Stimulated activated CD4-positive, alpha-beta T cell treated with anti-CD3 and anti-CD28 coated beads, Interleukin-2, amount 100 ng/mL, for 4 hours (primary cell): ENCODE data around the gene CSNK1A1L.

Experiments
- DNase-seq: peaks from one replicate; pipeline ENCODE4 v3.0.0-alpha.2; 2020; ENCODE audit warnings: low read depth

Gene CSNK1A1L

DNA sequence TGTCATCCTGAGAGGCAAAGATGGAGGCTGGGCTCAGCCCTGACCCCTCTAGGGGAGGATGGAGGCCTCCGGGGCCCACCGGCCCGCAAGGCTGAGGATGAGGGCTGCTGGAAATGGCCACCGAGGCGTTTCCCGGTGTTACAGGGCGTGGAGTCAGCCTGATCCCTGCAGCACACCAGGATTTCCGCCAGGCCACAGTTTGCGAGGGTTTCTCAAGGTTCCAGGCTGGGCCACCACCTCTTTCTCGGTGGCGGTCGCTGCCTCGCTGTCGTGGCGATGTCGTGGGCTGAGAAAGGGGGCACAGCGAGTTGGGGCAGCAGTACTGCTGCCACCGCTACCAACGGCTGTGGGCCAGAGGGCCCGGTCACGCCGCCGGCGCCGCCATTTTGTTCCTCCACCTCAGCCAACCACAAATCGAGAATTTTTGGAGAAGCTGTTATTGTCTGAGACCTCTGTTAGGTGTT, at the start of gene CSNK1A1L:
Gene CSNK1A1L (minus strand): TSS at position 414 of the 464 bp plus-strand sequence. CDS start 408 bp downstream, at position 6.
- no peak for DNase-seq

DNA sequence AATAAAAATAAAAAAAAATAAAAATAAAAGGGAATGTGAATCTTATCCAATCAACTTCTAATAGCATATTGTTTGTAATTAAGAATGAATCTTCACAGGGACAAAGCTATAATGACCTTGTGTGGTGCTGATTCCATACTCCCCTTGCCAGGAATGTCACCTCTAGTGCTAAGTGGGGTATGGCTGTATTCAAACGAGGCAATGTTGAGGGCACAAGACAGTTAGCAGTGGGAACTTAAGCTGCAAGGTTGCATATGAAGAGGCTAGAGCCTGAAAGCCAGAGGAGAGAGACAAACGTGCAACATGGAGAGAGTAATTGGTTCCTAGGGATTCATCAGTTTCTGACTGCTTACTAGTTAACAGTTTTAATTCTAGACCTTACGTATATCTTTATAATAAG, 43.9 kb upstream of the CSNK1A1L start:
- DNase-seq: no peak

DNA sequence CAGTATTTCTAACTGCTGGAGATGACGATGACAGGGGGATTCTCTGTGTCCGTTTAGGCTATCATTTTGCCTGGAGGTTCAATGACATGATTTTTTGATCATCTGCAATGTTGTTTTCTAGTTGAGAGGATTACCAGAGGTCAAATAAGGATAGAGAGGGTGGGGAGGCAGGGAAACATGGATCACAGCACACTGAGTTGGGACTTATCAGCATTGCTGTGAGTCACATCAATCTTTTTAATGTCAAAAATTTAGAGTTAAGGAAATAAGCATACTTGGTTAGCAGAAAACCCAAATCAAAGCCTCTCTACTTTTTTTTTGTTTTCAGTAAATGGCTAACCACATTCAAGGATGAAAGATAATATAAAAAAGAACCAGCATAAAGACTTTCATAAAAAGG, 43.0 kb upstream of the CSNK1A1L start:
- DNase-seq: no peak

GRCh38 chr13:37144661-37145060, 39.2 kb upstream of the CSNK1A1L start:
- DNase-seq: no peak

DNA sequence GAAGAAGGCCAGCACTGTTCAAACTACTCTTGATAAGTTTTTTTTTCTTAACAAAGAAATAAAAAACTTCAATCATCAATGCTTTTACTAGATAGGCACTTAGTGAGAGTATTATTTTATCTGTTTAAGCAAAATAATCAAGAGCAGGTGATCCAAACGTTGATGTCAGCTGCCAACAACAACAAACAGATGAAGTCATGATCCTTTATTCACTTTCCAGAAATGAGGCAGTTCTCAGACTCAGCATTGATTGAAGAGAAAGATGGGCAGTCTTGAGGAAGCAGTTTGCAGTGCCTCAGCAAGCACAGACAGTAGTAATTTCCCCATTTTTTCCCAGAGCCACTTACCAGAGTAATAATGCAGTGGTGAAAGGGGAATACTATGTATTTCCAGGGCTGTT, 38.4 kb upstream of the CSNK1A1L start:
- no peak for DNase-seq

- no peak for DNase-seq
Measured at GRCh38 chr13:37142877-37143276, 37.4 kb upstream of the CSNK1A1L start.

- DNase-seq: no peak
Measured at GRCh38 chr13:37141011-37141410, 35.5 kb upstream of the CSNK1A1L start.

DNA sequence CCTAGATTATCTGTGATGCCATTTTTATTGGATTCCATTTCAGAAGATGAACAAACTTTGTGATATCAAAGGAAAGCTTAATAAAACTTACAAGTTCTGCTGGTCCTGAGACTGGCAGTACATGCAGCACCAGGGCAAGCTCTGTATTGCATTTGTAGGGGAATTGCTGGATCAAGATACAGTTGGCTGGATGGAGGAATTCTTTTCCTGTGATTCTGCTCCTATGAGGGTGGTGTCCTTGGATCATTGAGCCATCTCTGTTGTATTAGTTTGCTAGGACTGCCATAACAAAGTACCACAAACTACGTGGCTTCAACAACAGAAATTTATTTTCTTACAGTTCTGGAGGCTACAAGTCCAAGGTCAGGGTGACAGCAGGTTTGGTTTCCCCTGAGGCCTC, 33.9 kb upstream of the CSNK1A1L start:
- no peak for DNase-seq

DNA sequence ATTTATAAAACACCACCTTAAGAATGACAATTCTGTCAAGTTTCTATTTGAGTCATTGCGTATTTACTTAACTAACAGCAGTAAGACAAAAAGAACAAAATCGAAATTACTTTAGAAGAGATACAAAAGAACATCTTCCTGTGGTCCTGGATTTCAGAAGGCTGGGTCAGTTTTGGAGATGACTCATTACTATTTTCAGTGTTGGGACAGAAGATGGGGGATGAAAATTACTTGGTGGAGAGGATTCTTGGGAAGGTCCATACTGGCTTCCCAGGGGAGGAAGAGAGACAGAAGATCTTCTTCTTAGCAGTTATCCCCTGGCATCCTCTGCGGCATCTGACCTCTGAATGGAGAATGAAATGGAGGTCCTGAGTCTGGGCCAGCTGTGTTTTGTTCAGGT, 33.5 kb upstream of the CSNK1A1L start:
- DNase-seq: no peak

DNA sequence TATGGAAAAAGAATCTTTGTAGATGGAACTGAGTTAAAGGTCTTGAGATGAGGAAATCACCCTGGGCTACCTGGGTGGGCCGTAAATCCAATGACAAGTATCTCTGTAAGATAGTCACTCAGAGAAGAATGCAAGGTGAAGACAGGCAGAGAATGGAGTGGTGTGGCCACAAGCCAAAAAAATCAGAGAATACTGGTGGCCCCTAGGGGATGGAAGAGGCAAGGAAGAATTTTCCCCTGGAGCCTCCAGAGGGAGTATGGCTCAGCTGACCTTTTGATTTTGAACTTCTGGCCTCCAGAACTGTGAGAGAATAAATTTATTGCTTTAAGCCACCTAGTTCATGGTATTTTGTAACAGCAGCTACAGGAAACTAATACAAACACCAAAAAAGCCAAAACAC, 32.7 kb upstream of the CSNK1A1L start:
- DNase-seq: no peak

DNA sequence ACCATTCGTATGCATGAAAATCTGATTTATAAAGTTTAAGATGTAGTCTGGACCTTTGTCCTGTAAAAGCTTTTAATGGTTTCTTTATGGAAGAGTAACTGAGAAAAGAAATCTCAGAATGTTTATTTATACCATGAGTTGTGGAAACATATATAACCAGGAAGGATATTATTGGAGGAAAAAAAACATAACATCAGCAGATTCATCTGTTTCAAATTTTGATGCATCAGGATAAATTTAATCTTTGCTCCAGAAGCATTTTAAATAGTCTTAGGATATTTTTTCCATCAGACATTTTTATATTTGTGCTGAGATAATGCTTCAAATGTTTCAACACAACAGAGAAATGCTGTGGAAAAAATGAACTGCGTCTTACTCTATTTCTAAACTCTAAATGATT, 31.2 kb upstream of the CSNK1A1L start:
- DNase-seq: no peak

DNA sequence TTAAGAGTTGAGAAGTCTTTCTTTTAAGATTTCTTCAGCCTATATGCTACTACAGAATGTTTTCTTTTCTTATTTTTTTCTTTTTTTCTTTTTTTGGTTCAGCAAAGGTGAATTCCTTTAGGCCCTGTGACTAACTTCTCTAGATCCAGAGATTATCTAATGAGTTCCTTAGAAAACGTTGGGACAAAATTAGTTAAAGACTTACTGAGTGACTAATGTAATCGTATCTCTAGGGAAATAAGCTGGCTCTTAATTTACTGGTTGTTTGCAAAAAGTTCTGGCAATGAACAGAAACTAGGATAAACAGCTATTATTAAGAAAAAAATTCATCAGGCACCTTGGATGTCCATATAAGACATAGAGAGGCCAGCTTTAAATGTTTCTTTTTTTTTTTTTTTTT, 30.7 kb upstream of the CSNK1A1L start:
- DNase-seq: no peak

DNA sequence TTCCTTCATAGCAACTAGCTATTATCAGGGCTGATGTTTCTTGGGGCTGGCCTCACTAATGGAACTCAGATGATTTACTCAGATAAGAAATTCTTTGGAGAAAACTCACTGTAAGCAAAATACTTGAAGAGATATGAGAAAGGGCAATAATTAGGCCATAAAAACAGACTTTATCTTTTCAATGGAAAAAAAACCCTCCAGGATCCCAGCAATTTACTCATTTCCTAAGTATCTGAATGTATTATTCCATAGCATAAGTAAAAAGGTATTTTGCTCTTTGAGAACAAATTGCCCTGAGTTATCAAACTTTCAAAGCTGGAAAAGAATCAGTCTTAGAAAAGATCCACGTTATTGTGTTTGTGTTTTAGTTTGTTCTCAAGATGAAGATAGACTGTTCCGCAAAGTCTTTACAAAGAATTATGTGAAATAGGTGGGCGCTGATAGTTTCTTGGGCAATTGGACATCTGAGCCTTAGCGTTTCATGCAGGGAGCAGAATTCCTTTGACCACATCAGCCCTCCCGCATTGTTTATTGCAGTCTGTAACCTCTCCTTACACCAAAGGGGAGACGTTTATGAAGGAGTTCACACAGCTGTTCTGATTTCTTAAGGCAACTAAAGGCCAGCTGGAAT, 29.1 kb upstream of the CSNK1A1L start:
- no peak for DNase-seq

GRCh38 chr13:37132211-37132610, 26.7 kb upstream of the CSNK1A1L start:
- no peak for DNase-seq

DNA sequence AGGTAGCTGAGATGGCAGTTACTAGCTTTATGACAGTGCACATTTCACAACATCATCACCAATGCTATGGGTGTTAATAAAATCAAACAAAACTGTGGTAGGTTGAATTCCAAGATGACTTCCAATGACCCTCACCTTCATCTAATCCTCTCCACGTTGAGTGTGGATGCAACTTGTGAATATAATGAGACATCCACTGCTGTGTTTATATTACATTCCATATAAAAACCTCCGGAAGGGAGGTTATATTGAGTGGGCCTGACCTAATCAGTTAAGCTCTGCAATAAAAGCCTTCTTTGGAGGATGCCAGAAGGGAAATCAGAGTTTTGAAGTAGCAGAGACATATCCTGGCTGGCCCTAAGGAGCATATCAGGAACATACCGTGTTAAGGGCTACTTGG, 25.6 kb upstream of the CSNK1A1L start:
- DNase-seq: no peak

- DNase-seq: no peak
Measured at GRCh38 chr13:37129866-37130265, 24.4 kb upstream of the CSNK1A1L start.

DNA sequence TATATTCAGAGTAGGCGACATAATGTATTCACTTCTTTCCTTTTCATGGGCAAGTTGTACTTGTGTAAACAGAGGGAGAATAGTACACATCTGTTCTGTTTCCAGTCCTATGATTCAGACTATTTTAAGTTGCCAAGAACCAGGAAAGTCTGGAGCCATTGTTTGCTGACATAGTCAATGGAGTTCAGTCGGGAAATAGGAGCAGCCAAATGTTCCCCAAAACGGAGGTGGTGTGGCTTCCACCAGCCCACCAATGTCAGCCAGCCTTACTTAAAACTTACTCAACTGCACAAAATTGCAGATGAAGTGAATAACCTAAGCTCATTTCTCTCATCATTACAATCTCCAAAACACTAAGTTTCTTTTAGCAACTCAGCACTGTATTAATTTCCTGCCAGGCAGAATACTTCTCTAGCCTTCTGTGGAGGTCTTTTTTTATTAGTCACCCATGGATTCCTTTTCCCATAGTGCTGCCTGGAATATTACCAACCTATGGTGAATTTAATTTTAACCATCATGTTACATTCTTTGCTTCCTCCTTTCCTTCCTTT, 22.3 kb upstream of the CSNK1A1L start:
- DNase-seq: no peak

GRCh38 chr13:37123337-37123736, 17.9 kb upstream of the CSNK1A1L start:
- DNase-seq: no peak

- DNase-seq: no peak
Measured at GRCh38 chr13:37118016-37118415, 12.6 kb upstream of the CSNK1A1L start.

DNA sequence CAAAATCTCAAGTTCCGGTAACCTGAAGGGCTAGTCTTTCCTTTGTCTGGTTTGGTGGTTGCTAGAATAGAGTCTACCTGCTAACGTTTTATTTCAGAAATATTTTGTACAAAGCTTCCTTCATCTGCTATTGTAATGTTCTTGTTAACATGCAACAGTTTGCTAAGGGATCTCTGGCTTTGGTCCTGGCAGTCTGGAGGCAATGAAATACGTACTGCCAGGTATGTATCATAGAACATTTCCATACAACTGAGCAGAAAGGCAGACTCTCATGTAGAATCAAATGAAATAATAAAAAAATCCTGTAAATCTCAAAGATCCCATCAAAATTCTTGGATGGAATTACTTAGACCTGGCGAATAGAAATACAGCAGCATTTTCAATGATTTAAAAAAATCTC, 8.8 kb upstream of the CSNK1A1L start:
- DNase-seq: no peak

DNA sequence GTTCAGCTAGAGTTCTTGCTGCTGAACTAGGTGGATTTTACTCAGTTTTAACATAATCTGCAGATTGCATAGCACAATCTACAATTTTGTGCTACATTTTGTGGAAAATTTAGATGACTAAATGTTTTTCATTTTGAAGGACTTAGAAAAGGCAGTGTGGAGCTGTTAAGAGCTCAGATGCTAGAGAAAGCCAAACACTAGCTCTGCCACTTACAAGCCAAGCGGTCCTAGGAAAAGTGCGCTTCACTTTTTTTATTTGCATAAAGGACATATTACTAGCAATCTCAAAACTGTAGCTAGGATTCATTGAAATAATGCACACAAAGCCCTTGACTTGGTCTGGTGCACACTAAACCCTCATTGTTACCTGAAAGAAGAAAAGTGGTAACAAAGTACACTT, 8.1 kb upstream of the CSNK1A1L start:
- DNase-seq: no peak

GRCh38 chr13:37109051-37109678, 3.7 kb upstream of the CSNK1A1L start:
- no peak for DNase-seq

- no peak for DNase-seq
Measured at GRCh38 chr13:37107868-37108267, 2.4 kb upstream of the CSNK1A1L start.

DNA sequence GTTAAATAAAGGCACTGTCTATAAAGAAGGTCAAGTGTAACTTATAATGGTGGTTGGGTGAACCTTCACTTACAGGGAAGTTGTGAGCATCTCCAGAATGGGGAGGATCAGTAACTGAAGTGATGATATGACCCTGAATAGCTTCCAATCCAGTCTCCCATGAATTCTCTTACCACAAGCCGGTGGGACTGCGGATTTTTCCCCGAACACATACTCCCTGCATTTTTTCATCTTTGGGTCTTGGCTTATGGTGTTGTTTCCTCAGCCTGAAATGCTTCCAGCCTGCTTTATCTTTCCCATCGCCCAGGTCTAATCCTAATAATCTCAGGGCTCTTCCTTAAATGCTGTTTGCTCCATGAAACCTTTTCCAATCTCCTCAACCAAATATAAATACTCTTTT, 2.0 kb upstream of the CSNK1A1L start:
- DNase-seq: no peak
